Epithelial cell of proximal tubule (primary cell): ENCODE measurements around the gene HOXD4. TPM values are rescaled to one million over a fixed set of nuclear protein-coding genes. Genes with fewer than 3 reads are reported as not detected.

Experiments
- DNase-seq: peaks from one replicate; pipeline ENCODE4 v3.0.0-alpha.2; 2011; ENCODE audit warnings: low read depth
- H3K4me3 ChIP-seq: 2 replicates; pipeline ENCODE4 v1.5.1; 2011; ENCODE audit warnings: low read depth, mild to moderate bottlenecking, low read length
- total RNA-seq: library from RNA; depleted of rRNA; stranded (reverse); fragments of >200 nt; gene quantifications from 2 replicates; pipeline ENCODE4 v1.2.3, GENCODE V29; 2015
- TF ChIP-seq, protein P1 (sequence below): conservative IDR thresholded peaks from 2 replicates; pipeline ENCODE4 v1.5.1; 2012; ENCODE audit warnings: low read depth, mild to moderate bottlenecking, low read length

Gene HOXD4
- total RNA-seq, 1 donor from 2014 or later: 28.0 TPM

DNA sequence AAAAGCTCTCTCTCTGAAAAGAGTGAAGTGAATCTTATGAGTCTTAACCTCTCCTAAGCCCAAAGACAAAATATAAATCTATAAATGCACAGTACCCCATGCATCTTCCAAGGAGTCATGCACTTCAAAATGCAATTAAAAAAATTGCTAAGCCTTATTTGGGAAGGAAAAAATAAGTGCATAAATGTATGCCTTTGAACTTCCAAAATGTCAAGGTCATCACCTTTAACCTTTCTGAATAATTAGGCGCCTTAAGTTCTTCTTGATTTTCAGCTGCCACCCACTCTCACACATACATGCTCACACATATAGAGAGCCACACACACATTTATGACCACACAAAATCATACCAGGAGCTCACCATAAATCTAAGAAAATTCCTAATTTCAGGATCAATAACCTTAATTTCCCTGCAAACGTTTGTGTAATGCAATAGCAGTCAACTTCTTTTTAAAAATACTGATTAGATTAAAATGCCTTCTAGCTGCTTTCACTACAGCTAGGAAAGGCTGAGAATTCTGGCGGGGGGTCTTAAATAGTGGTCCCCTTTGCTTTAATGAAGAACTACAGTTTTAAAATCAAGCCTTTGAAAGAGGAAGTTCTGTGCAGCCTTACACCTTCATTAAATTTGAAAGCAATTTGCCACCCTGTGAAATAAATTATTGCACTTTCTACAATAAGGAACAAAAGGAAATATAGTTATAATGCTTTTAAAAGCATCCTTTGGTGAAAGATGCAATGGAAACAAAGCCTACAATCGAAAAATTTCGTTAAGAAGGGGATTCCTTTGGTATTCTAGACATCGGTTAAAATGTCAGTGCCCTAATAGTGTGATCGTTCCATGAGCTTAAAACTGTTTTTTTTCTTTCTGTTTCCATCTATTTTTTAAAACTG lies 40.7 kb upstream of the HOXD4 start:
- TF ChIP-seq, protein P1, sequence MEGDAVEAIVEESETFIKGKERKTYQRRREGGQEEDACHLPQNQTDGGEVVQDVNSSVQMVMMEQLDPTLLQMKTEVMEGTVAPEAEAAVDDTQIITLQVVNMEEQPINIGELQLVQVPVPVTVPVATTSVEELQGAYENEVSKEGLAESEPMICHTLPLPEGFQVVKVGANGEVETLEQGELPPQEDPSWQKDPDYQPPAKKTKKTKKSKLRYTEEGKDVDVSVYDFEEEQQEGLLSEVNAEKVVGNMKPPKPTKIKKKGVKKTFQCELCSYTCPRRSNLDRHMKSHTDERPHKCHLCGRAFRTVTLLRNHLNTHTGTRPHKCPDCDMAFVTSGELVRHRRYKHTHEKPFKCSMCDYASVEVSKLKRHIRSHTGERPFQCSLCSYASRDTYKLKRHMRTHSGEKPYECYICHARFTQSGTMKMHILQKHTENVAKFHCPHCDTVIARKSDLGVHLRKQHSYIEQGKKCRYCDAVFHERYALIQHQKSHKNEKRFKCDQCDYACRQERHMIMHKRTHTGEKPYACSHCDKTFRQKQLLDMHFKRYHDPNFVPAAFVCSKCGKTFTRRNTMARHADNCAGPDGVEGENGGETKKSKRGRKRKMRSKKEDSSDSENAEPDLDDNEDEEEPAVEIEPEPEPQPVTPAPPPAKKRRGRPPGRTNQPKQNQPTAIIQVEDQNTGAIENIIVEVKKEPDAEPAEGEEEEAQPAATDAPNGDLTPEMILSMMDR: no peak
- no peak for DNase-seq
- peak overlapping the region; percentile 35 for H3K4me3 ChIP-seq

GRCh38 chr2:176111309-176111663 lies 40.1 kb upstream of the HOXD4 start:
- TF ChIP-seq, protein P1: peak; percentile 90
- peak overlapping the region; percentile 36 for H3K4me3 ChIP-seq
- no peak for DNase-seq

GRCh38 chr2:176111846-176112374 lies 39.4 kb upstream of the HOXD4 start:
- peak overlapping the region; percentile 36 for H3K4me3 ChIP-seq
- no peak for DNase-seq
- TF ChIP-seq, protein P1: no peak

DNA sequence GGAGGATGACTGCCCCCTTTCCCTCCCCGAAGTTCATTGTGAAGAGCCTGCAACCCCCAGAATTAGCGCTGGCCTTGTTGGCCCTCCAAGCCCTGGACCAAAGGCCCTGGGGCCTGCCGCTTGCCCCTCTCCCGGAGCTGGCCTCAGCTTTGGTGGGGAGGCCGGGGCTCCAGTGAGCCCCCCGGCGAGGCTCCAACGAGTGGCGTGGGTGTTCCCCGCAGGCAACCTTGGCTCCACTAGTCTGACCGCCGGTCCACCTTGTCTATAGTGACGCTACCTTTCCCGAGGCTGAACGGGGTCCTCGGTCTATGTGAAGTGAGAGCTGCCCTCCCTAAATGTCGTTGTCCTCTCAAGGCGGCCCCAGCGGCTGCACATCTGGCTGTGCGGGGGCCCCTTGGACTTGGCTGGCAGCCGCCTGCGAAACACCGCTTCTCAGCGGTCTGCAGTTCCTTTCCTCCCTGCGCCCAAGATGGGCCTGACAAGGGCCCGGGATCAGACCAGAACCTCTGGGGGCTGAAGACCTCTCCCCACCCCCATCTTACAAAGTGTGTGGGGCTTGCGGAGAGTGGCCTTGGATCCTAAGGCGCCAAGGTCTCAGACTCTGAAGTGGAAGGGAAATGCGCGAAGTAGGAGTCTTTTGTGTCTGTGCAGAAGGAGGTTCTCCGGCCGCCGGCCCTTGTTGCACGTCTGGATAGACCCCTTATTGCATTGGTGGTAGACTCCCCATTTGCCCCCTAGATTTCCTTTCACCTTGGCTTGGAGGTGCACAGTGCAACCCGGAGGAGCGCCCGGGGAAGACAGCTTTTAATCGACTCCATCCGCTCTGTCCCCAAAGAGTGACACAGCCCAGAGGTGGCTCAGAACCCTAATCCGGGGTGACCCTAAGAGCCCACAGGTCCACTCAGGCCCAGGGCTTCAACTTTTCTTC lies 38.7 kb upstream of the HOXD4 start:
- TF ChIP-seq, protein P1: no peak
- H3K4me3 ChIP-seq: peak overlapping the region; percentile 36
- DNase-seq: no peak

DNA sequence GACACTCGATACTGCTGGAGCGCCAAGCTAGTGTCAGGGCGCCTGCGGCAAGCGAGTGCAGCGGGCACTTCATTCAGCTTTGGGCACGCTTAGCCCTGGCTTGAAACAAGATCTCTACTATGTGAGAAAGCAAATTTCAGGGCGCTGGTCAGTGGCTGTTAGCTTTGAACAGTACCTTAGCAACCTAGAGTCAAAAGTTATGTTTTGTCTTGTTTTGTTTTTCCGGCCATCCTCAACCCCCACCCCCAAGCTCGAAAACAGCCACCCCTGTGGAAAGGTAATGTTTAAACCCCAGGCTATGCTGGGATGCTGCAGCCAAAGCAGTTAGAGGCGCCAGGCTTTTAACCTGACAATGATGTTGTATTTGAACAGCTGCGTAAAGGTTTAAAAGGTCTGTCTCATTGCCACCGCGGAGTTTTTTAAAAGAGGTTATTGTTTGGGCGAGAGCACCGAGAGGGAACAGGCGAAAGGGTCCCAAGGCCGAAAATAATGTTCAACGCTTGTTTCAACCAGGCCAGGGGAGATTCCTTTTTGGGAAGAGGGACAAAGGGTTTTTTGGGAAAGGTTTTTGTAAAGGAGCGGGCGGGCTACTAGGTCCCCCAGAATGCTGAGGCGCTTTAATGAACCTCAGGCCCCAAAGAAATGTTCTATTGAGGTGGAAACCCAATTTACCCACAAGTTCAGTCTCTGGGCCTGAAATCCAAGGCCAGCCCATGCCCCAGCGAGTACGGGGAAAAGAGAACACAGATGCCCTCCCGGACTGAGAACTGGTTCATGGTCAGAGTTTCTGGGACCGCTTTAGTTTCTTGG lies 37.0 kb upstream of the HOXD4 start:
- TF ChIP-seq, protein P1: no peak
- H3K4me3 ChIP-seq: peak overlapping the region; percentile 49
- DNase-seq: no peak

DNA sequence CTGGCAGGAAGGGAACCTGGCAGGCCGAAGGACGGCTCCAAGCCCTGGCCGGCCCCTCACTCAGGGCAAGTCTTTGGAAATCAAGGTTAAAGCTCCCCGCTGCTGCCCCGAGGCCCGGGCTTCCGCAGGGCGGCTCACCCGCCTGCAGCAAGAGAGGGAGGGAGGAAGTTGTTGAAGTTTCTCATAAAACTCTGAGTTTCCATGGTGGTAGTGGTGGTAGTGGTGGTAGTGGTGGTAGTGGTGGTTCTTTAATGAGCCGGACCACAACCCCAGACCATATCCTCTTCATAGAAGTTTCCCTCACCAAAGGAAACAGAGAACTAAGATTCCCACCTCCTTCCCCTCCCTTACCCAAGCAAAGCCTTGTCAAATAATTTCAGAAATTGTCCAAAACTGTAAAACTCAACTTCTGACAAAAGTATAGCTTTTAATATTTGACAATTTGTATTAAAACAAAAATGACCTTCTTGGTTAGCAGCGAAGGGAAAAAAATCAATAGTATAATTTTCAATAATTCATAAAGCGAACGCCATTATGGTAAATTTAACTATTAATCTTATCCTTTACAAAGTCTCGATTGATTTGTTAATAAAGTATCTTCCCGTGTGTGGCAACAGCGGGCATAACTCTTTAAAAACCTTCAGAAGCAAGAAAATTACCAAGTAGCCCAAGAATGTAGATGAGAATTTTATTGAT lies 36.3 kb upstream of the HOXD4 start:
- DNase-seq: no peak
- TF ChIP-seq, protein P1: no peak
- peak overlapping the region; percentile 49 for H3K4me3 ChIP-seq
